Mesenchymal stem cell (in vitro differentiated cells and primary cell): Measurements from ENCODE around the gene PCSK9.

Source experiments
- DNase-seq: peaks from one replicate; pipeline ENCODE4 v3.0.0-alpha.2; 2013
- H2AFZ ChIP-seq: one replicate; pipeline ENCODE4 v1.6.1; 2013; ENCODE audit warnings: low read depth, mild to moderate bottlenecking, control low read depth, inconsistent platforms, low read length, moderate library complexity
- H2AK5ac ChIP-seq: 2 replicates; pipeline ENCODE4 v1.6.1; 2013; ENCODE audit warnings: low read length, moderate library complexity, mild to moderate bottlenecking, inconsistent platforms; ENCODE audit not compliant: severe bottlenecking
- H2BK120ac ChIP-seq: one replicate; pipeline ENCODE4 v1.6.1; 2013; ENCODE audit warnings: low read depth, mild to moderate bottlenecking, inconsistent platforms, low read length, moderate library complexity
- H2BK12ac ChIP-seq, 2 experiments: one replicate each; pipeline ENCODE4 v1.6.1; 2013; ENCODE audit warnings: inconsistent platforms in 2 of 2, low read length in 2 of 2, mild to moderate bottlenecking in 2 of 2, moderate library complexity in 2 of 2, control low read depth in 1 of 2
- H2BK15ac ChIP-seq: one replicate; pipeline ENCODE4 v1.6.1; 2013; ENCODE audit warnings: mild to moderate bottlenecking, low read depth, inconsistent platforms; ENCODE audit not compliant: poor library complexity, severe bottlenecking
- H2BK5ac ChIP-seq: 2 replicates; pipeline ENCODE4 v1.6.1; 2013; ENCODE audit warnings: low read depth, mild to moderate bottlenecking, low read length, control low read depth, inconsistent platforms; ENCODE audit not compliant: poor library complexity, severe bottlenecking
- H3K14ac ChIP-seq, 2 experiments: one replicate each; pipeline ENCODE4 v1.6.1; 2013; ENCODE audit warnings: inconsistent platforms in 2 of 2, low read length in 2 of 2, control low read depth in 1 of 2, mild to moderate bottlenecking in 1 of 2, moderate library complexity in 1 of 2
- H3K18ac ChIP-seq, 2 experiments: one replicate each; pipeline ENCODE4 v1.6.1; 2013; ENCODE audit warnings: inconsistent platforms in 2 of 2, low read length in 2 of 2, control low read depth in 1 of 2, low read depth in 1 of 2, mild to moderate bottlenecking in 1 of 2
- H3K23ac ChIP-seq, 2 experiments: one replicate each; pipeline ENCODE4 v1.6.1; 2013; ENCODE audit warnings: inconsistent platforms in 2 of 2, low read length in 2 of 2, mild to moderate bottlenecking in 2 of 2, moderate library complexity in 2 of 2, control low read depth in 1 of 2
- H3K27ac ChIP-seq: 2 replicates; pipeline ENCODE4 v1.5.1; 2013; ENCODE audit warnings: mild to moderate bottlenecking, moderate library complexity, low read length, control low read depth, inconsistent platforms; ENCODE audit not compliant: poor library complexity, severe bottlenecking
- H3K27me3 ChIP-seq, 2 experiments: 2 replicates each; pipeline versions ENCODE4 v1.6.1 to v1.7.0; 2013; ENCODE audit warnings: low read length in 2 of 2, mild to moderate bottlenecking in 2 of 2, moderate library complexity in 2 of 2, control low read depth in 1 of 2, inconsistent platforms in 1 of 2; ENCODE audit not compliant: control insufficient read depth in 1 of 2, insufficient read depth in 1 of 2
- H3K36me3 ChIP-seq, 2 experiments: 2 replicates each; pipeline versions ENCODE4 v1.6.1 to v1.7.0; 2013; ENCODE audit warnings: low read length in 2 of 2, control low read depth in 1 of 2, inconsistent platforms in 1 of 2, low read depth in 1 of 2, mild to moderate bottlenecking in 1 of 2; ENCODE audit not compliant: insufficient read depth in 2 of 2, control insufficient read depth in 1 of 2
- H3K4ac ChIP-seq, 2 experiments: one replicate each; pipeline ENCODE4 v1.6.1; 2013; ENCODE audit warnings: inconsistent platforms in 2 of 2, low read length in 2 of 2, mild to moderate bottlenecking in 2 of 2, moderate library complexity in 2 of 2, control low read depth in 1 of 2, low read depth in 1 of 2
- H3K4me1 ChIP-seq: 2 replicates; pipeline ENCODE4 v1.6.1; 2013; ENCODE audit warnings: low read depth, low read length, control low read depth; ENCODE audit not compliant: control insufficient read depth, insufficient read depth
- H3K4me2 ChIP-seq: 2 replicates; pipeline ENCODE4 v1.6.1; 2013; ENCODE audit warnings: low read length, mild to moderate bottlenecking, inconsistent platforms; ENCODE audit not compliant: poor library complexity, severe bottlenecking
- H3K4me3 ChIP-seq, 2 experiments: 2 replicates each; pipeline versions ENCODE4 v1.5.1 to v1.7.0; 2013; ENCODE audit warnings: low read length in 2 of 2, mild to moderate bottlenecking in 2 of 2, control low read depth in 1 of 2, low read depth in 1 of 2; ENCODE audit not compliant: insufficient read depth in 1 of 2
- H3K79me1 ChIP-seq: replicated peaks from 2 replicates; pipeline ENCODE4 v1.6.1; 2013; ENCODE audit warnings: mild to moderate bottlenecking, control low read depth, low read length, inconsistent platforms; ENCODE audit not compliant: poor library complexity, severe bottlenecking
- H3K9ac ChIP-seq: 2 replicates; pipeline ENCODE4 v1.7.0; 2013; ENCODE audit warnings: mild to moderate bottlenecking, low read length, moderate library complexity
- H3K9me3 ChIP-seq: 2 replicates; pipeline ENCODE4 v1.7.0; 2013; ENCODE audit warnings: mild to moderate bottlenecking, low read length; ENCODE audit not compliant: control insufficient read depth
- H4K8ac ChIP-seq: one replicate; pipeline ENCODE4 v1.6.1; 2013; ENCODE audit warnings: inconsistent platforms, mild to moderate bottlenecking, low read length, moderate library complexity
- H4K91ac ChIP-seq: one replicate; pipeline ENCODE4 v1.6.1; 2013; ENCODE audit warnings: mild to moderate bottlenecking, low read length, inconsistent platforms
- WGBS: methylation state at CpG from one replicate; pipeline ENCODE4 v1.1.7; 2013; ENCODE audit warnings: mixed read lengths; 5-methylcytosine and 5-hydroxymethylcytosine counted together

The PCSK9 gene

GRCh38 chr1:55088413-55088812 lies 49.1 kb downstream of the PCSK9 start:
- no peaks in the 10 kb centered on the region for H3K9me3 ChIP-seq
- no peak overlapping the region for H4K91ac ChIP-seq
- no peak overlapping the region for H3K9ac ChIP-seq
- no peak overlapping the region for H2AK5ac ChIP-seq
- H3K14ac ChIP-seq = no peak overlapping the region
- DNase-seq = no peak
- no peak overlapping the region for H2BK15ac ChIP-seq
- no peak overlapping the region for H3K27ac ChIP-seq
- no peak overlapping the region for H2BK120ac ChIP-seq
- H2AFZ ChIP-seq = no peak overlapping the region
- H3K23ac ChIP-seq = no peak overlapping the region
- no peaks in the 10 kb centered on the region for H3K27me3 ChIP-seq
- H3K4me2 ChIP-seq = no peak overlapping the region
- H2BK5ac ChIP-seq = no peak overlapping the region
- no peak overlapping the region for H2BK12ac ChIP-seq
- peaks cover 9% of the 10 kb centered on the region for H3K79me1 ChIP-seq
- H3K4me3 ChIP-seq = no peak overlapping the region
- no peak overlapping the region for H4K8ac ChIP-seq
- peaks cover 19 to 98% of the 10 kb centered on the region in 2 experiments for H3K36me3 ChIP-seq
- H3K18ac ChIP-seq = no peak overlapping the region
- H3K4ac ChIP-seq = no peak overlapping the region
- no peaks in the 10 kb centered on the region for H3K4me1 ChIP-seq
- WGBS = 97% methylated on average over 4 of the region's 4 CpGs

DNA sequence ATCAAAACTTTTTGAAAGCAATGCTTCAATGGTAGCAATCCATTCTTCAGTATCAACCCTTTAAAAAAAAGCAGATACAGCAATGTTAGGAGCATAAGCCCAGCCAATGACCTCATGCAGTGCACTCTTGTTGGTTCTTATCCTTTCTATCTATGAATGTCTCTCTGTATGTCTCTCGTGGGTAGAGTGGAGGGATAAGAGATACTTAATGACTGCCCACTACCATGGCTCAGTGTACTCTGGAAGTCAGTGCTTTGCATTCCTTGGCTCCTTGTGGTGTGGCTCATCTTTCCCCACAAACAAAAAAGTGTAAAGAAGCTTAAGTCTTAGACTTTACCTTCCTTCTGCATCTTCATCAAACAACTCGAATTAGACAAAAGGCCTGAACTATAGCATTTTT lies 50.3 kb downstream of the PCSK9 start:
- H2AFZ ChIP-seq = no peak overlapping the region
- no peak overlapping the region for H4K8ac ChIP-seq
- H3K79me1 ChIP-seq = peaks cover 11% of the 10 kb centered on the region
- H3K18ac ChIP-seq = no peak overlapping the region
- H2AK5ac ChIP-seq = no peak overlapping the region
- H3K9ac ChIP-seq = no peak overlapping the region
- H3K4me2 ChIP-seq = no peak overlapping the region
- no peak overlapping the region for H3K23ac ChIP-seq
- no peak overlapping the region for H2BK5ac ChIP-seq
- no peak overlapping the region for H4K91ac ChIP-seq
- peak; percentile 23 for DNase-seq
- no peaks in the 10 kb centered on the region for H3K9me3 ChIP-seq
- H3K4ac ChIP-seq = no peak overlapping the region
- no peak overlapping the region for H3K27ac ChIP-seq
- no peak overlapping the region for H3K4me3 ChIP-seq
- no peak overlapping the region for H3K14ac ChIP-seq
- peaks cover 22 to 98% of the 10 kb centered on the region in 2 experiments for H3K36me3 ChIP-seq
- H2BK120ac ChIP-seq = no peak overlapping the region
- no peaks in the 10 kb centered on the region for H3K4me1 ChIP-seq
- H2BK12ac ChIP-seq = no peak overlapping the region
- no peaks in the 10 kb centered on the region for H3K27me3 ChIP-seq
- no peak overlapping the region for H2BK15ac ChIP-seq
- 100% methylated on average over 1 of the region's 2 CpGs for WGBS

DNA sequence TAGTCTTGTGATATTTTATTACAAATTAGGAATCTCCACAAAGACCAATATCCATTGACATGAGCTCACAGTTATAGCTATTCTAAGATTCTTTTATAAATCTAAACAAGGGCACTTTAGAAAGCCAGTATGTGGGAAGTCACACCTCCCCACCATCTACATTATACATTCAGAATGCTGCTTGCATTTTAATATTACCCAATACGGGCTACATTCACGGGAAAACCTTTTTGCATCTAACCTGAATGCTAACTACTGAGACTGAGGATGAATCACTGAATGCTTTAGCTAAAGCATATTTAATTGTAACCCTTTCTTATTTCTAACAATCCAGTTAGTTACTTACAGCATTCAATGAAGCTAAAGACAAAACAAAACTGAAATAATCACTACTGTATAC lies 53.1 kb downstream of the PCSK9 start:
- Histone ChIP-seq H3K9me3 (no peaks in the 10 kb centered on the region), H3K36me3 (peaks cover 24 to 99% of the 10 kb centered on the region in 2 experiments), H2AFZ (no peak overlapping the region), H3K18ac (no peak overlapping the region), H2BK15ac (no peak overlapping the region), H2AK5ac (no peak overlapping the region), H3K27me3 (no peaks in the 10 kb centered on the region), H3K4me3 (no peak overlapping the region), H4K8ac (no peak overlapping the region), H4K91ac (no peak overlapping the region), H2BK5ac (no peak overlapping the region), H2BK12ac (no peak overlapping the region), H3K23ac (no peak overlapping the region), H2BK120ac (no peak overlapping the region), H3K4me2 (no peak overlapping the region), H3K4ac (no peak overlapping the region), H3K4me1 (no peaks in the 10 kb centered on the region), H3K14ac (no peak overlapping the region), H3K27ac (no peak overlapping the region), H3K9ac (no peak overlapping the region), H3K79me1 (peaks cover 7% of the 10 kb centered on the region)
- 100% methylated on average over 2 of the region's 2 CpGs for WGBS
- DNase-seq = no peak

- Histone ChIP-seq H3K23ac (no peak overlapping the region), H2BK12ac (no peak overlapping the region), H3K18ac (no peak overlapping the region), H3K36me3 (peaks cover 27 to 100% of the 10 kb centered on the region in 2 experiments), H3K27ac (no peak overlapping the region), H3K27me3 (no peaks in the 10 kb centered on the region), H2BK5ac (no peak overlapping the region), H3K4me2 (no peak overlapping the region), H3K14ac (no peak overlapping the region), H2BK15ac (no peak overlapping the region), H2BK120ac (no peak overlapping the region), H2AFZ (no peak overlapping the region), H3K4me3 (no peak overlapping the region), H3K9me3 (no peaks in the 10 kb centered on the region), H4K8ac (no peak overlapping the region), H3K4me1 (no peaks in the 10 kb centered on the region), H2AK5ac (no peak overlapping the region), H3K9ac (no peak overlapping the region), H3K4ac (no peak overlapping the region), H4K91ac (no peak overlapping the region), H3K79me1 (peaks cover 5% of the 10 kb centered on the region)
- DNase-seq = no peak
- WGBS = 94% methylated on average over 3 of the region's 5 CpGs
Observed at GRCh38 chr1:55095095-55095494, 55.7 kb downstream of the PCSK9 start.
